Measurements from ENCODE around the gene STX16. TPM values are rescaled to one million over a fixed set of nuclear protein-coding genes. Genes with fewer than 3 reads are reported as not detected.

The STX16 gene
- total RNA-seq, 1 donor from 2014 or later: 87.5 TPM

DNA sequence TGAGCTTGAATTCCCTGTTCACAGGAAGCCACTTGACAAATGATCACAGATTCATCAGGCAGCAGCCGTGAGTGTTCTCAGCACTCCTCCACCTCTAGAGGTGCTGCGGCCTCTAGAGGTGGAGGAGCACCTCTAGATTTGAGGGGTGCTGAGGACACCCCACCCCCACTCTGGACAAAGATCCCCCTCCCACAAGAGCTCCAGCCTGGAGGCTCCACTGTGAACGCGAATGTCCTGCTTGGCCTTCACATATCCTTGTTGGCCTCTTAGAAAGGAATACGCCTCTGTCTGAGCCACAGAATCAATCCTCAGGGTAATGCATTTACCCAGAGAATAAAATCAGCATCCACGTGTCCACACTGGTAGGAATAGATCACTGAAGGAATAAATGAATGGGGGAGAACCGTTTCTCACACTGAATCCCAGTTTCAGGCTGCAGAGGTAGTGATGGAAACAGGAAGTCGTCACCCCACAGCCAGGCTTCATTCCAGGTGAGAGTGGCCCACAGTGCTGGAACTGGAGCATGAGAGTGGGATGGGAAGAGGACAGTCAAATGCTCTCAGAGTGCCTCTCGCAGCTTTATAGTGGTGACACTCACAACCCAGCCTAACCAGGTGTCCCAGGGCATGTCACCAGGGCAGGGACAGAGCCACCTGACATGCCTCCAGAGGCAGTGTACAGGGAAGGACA is 58.1 kb downstream of the STX16 start:
- peaks cover 18% of the 10 kb centered on the region for H3K36me3 Mint-ChIP-seq
- TF ChIP-seq, protein P1, sequence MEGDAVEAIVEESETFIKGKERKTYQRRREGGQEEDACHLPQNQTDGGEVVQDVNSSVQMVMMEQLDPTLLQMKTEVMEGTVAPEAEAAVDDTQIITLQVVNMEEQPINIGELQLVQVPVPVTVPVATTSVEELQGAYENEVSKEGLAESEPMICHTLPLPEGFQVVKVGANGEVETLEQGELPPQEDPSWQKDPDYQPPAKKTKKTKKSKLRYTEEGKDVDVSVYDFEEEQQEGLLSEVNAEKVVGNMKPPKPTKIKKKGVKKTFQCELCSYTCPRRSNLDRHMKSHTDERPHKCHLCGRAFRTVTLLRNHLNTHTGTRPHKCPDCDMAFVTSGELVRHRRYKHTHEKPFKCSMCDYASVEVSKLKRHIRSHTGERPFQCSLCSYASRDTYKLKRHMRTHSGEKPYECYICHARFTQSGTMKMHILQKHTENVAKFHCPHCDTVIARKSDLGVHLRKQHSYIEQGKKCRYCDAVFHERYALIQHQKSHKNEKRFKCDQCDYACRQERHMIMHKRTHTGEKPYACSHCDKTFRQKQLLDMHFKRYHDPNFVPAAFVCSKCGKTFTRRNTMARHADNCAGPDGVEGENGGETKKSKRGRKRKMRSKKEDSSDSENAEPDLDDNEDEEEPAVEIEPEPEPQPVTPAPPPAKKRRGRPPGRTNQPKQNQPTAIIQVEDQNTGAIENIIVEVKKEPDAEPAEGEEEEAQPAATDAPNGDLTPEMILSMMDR (IDR thresholded peaks at IDR 0.05; ENCODE audit: unreplicated experiment): no peak
- no peaks in the 10 kb centered on the region for H3K4me1 Mint-ChIP-seq
- peak in 1 of 2 experiments; percentile 22 for DNase-seq (ENCODE audit: low spot score in 2 of 2, unreplicated experiment in 2 of 2)
- H3K27ac Mint-ChIP-seq: no peak overlapping the region
- H3K9me3 Mint-ChIP-seq: peaks cover 4% of the 10 kb centered on the region
- H3K27me3 Mint-ChIP-seq (ENCODE audit: low read depth): no peaks in the 10 kb centered on the region
- H3K4me3 Mint-ChIP-seq: no peak overlapping the region

DNA sequence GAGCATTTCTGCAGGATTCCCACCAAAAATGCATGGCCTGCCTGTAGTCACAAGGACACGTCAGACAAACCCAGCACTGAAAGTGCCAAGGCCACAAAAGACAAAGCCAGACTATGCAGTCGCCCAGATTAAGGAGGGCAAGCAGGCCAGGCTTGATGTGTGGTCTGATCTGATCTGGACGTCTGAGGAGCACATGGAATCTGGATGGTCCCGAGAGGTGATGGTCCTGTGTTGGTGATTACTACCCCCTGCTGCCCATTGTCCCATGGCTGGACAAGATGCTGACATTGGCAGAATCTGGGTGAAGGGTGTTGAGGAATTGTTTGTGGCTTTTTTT is 58.6 kb downstream of the STX16 start:
- TF ChIP-seq, protein P1 (IDR thresholded peaks at IDR 0.05; ENCODE audit: unreplicated experiment): no peak
- H3K9me3 Mint-ChIP-seq: peaks cover under 1% of the 10 kb centered on the region
- no peak overlapping the region for H3K27ac Mint-ChIP-seq
- DNase-seq (ENCODE audit: low spot score in 2 of 2, unreplicated experiment in 2 of 2): no peak
- no peak overlapping the region for H3K4me3 Mint-ChIP-seq
- no peaks in the 10 kb centered on the region for H3K4me1 Mint-ChIP-seq
- no peaks in the 10 kb centered on the region for H3K27me3 Mint-ChIP-seq (ENCODE audit: low read depth)
- peaks cover 14% of the 10 kb centered on the region for H3K36me3 Mint-ChIP-seq

DNA sequence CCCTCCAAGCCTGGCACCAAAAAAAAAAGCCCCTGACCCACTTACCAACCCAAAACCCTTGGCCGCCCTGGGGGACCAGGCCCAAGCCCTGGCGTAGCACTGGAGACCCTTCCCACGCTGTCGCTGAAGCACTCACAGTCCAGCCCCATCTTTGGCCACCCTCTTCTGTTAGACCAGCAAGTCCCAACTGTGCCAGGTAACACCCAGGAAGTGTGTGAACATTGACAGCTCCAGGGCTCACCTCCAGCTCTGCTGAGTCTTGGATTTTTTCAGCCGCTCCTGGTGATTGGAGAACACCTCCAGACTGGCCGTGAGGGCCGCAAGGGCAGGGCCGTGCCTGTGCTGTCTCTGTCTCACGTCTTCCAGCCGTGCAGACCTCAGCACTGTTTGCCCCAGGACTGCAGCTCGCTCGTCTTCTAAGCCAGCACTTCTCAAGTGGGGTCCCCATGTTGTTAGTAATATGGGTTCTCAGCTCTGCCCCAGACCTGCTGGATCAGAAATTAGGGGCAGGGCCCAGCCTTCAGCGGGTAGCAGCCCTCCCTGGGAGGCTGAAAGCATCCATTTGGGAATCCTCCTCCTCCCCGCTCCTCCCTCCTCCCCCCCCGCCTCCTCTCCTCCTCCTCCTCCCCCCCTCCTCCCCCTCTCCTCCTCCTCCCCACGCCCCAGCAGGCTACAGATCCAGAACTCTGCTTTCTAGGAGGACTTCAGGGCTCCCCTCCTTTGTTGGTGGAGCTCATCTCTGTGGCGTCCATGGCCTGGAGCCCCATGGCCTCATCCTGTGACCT is 59.6 kb downstream of the STX16 start:
- H3K4me1 Mint-ChIP-seq: no peaks in the 10 kb centered on the region
- DNase-seq (ENCODE audit: low spot score in 2 of 2, unreplicated experiment in 2 of 2): peak; percentile 10 to 35
- no peak overlapping the region for H3K27ac Mint-ChIP-seq
- no peaks in the 10 kb centered on the region for H3K9me3 Mint-ChIP-seq
- TF ChIP-seq, protein P1 (IDR thresholded peaks at IDR 0.05; ENCODE audit: unreplicated experiment): no peak
- H3K4me3 Mint-ChIP-seq: no peak overlapping the region
- no peaks in the 10 kb centered on the region for H3K27me3 Mint-ChIP-seq (ENCODE audit: low read depth)
- H3K36me3 Mint-ChIP-seq: peaks cover 4% of the 10 kb centered on the region

DNA sequence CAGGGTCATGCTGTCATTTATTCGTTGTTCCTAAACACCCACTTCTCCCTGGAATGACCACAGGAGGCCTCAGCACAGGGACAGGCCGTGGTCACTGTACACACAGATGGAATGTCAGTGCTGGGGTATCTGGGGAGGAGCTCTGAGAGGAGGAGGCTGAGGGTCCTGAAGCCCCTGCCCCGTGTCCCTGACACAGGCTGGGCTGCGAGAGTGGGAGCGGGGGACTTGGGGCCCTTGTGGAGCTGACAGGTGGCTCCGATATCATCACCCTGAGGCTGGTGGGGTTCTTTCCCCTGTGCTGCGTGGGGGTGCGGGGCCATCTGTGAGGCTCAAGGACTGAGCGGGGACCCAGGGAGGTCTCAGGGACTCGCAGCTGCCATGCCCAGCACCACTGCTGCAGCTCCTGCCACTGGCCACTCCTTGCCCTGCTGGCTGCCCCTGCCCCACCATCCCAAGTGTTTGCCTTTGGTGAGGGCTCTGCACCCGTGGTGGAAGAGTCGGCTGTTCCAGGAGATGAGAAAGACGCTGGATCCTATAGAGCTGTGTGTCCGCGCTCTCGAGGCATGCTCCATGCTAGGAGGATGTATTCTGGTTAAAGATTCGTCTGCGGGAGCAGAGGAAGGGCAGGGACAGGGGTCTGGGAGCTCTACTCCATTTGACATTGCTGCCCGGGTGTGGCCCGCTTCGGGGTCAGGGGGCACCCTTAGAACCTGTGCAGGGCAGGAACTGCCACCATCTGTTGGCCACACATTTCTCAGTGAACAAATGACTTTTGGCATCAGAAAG is 60.4 kb downstream of the STX16 start:
- Mint-ChIP-seq H3K27me3 (ENCODE audit: low read depth) (no peaks in the 10 kb centered on the region), H3K4me1 (no peaks in the 10 kb centered on the region), H3K27ac (no peak overlapping the region), H3K36me3 (peaks cover 3% of the 10 kb centered on the region), H3K4me3 (no peak overlapping the region), H3K9me3 (no peaks in the 10 kb centered on the region)
- DNase-seq (ENCODE audit: low spot score in 2 of 2, unreplicated experiment in 2 of 2): peak; percentile 15 to 36
- TF ChIP-seq, protein P1 (IDR thresholded peaks at IDR 0.05; ENCODE audit: unreplicated experiment): no peak

DNA sequence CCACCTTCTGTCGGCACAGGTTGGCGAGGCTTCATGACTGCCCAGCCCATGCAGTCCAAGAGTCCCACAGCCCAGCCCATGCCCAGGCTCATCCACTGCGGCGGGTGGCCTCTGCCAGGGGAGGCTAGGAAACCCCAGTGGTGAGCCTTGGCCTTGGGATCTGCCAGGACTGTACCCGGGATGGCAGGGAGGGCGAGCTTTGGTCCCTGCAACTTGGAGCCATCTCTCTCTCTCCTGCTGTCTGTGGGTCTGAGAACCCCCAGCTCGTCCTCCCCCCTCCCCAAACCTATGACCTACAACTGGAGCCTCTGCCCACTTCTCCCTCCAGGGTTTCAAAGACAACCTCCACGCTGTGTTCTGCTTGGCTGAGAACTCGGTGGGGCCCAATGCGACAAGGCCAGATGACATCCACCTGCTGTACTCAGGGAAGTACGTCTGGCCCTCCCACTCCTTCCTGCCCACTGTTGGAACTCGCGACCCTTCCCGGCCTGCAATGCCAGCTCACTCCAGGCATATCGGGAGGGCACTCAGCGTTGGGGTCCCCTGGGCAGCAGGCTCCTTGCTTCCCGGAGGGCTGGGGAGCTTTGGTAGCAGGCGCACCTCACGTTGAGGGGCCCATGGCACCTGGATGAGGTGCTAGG is 61.2 kb downstream of the STX16 start:
- Mint-ChIP-seq H3K36me3 (peaks cover 3% of the 10 kb centered on the region), H3K9me3 (no peaks in the 10 kb centered on the region), H3K4me1 (no peaks in the 10 kb centered on the region), H3K27ac (no peak overlapping the region), H3K27me3 (ENCODE audit: low read depth) (no peaks in the 10 kb centered on the region), H3K4me3 (no peak overlapping the region)
- peak; percentile 18 to 21 for DNase-seq (ENCODE audit: low spot score in 2 of 2, unreplicated experiment in 2 of 2)
- TF ChIP-seq, protein P1 (IDR thresholded peaks at IDR 0.05; ENCODE audit: unreplicated experiment): no peak
